ENCODE measurements around the gene WWOX. TPM values are rescaled to one million over a fixed set of nuclear protein-coding genes. Genes with fewer than 3 reads are reported as not detected.

The WWOX gene
- total RNA-seq, 4 donors from 2014 or later, result 135 to 209 (median 159) TPM

GRCh38 chr16:79067600-79067999 lies 968.1 kb downstream of the WWOX start:
- Histone ChIP-seq H3K4me1 (peaks cover 20 to 25% of the 10 kb centered on the region in 2 donors), H3K4me3 (replicated peaks in 1 of 3) (no peak overlapping the region), H3K27me3 (no peaks in the 10 kb centered on the region), H3K27ac (no peak overlapping the region), H3K36me3 (no peaks in the 10 kb centered on the region), H3K9me3 (no peaks in the 10 kb centered on the region)
- 87 to 96% methylated on average over 7 of the region's 7 CpGs for WGBS, 2 donors
- intact Hi-C loops (cut with DNase I), result no loop called here
- DNase-seq, result no peak
- TF ChIP-seq CTCF (IDR thresholded peaks at IDR 0.05), result no peak
- no peak for TF ChIP-seq POLR2A (IDR thresholded peaks at IDR 0.05)

- no peak for DNase-seq
- Histone ChIP-seq H3K27ac (peak overlapping the region in 1 of 3 donors; percentile 77), H3K4me1 (peaks cover 20 to 32% of the 10 kb centered on the region in 2 donors), H3K4me3 (replicated peaks in 1 of 3) (no peak overlapping the region), H3K36me3 (no peaks in the 10 kb centered on the region), H3K27me3 (no peaks in the 10 kb centered on the region), H3K9me3 (no peaks in the 10 kb centered on the region)
- intact Hi-C loops (cut with DNase I), result no loop called here
- TF ChIP-seq POLR2A (IDR thresholded peaks at IDR 0.05), result no peak
- TF ChIP-seq CTCF (IDR thresholded peaks at IDR 0.05), result no peak
- WGBS, 2 donors, result 94 to 95% methylated on average over 12 of the region's 12 CpGs
Measured at GRCh38 chr16:79069121-79069520, 969.7 kb downstream of the WWOX start.

DNA sequence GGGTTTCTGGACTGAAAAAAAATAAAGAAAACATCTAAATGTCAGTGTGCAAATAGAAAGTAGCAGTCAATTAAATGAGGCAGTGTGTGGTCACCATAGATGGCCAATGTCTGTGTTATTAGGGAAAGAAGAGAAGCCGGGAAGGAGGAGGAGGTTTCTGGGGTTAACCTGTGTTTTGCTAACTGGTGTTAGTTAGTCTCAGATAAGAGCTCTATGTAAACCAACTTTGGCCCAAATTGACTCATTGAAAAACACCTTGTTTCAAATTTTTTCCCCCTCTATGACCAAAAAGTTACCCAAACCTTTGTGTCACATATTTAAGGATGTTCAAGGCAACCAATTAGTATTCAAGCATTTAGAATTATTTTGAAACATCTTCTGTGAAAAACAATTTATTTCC lies 970.2 kb downstream of the WWOX start:
- Histone ChIP-seq H3K27ac (peak overlapping the region in 1 of 3 donors; percentile 77), H3K36me3 (no peaks in the 10 kb centered on the region), H3K9me3 (no peaks in the 10 kb centered on the region), H3K4me3 (replicated peaks in 1 of 3) (no peak overlapping the region), H3K4me1 (peaks cover 20 to 32% of the 10 kb centered on the region in 2 donors), H3K27me3 (no peaks in the 10 kb centered on the region)
- 79 to 87% methylated on average over 1 of the region's 1 CpG for WGBS, 2 donors
- no peak for DNase-seq
- no peak for TF ChIP-seq CTCF (IDR thresholded peaks at IDR 0.05)
- no peak for TF ChIP-seq POLR2A (IDR thresholded peaks at IDR 0.05)
- intact Hi-C loops (cut with DNase I), result no loop called here

GRCh38 chr16:79071424-79071823 lies 972.0 kb downstream of the WWOX start:
- DNase-seq, result peak; percentile 100
- intact Hi-C loops (cut with DNase I), result no loop called here
- TF ChIP-seq POLR2A (IDR thresholded peaks at IDR 0.05) (no peak), CTCF (IDR thresholded peaks at IDR 0.05) (no peak)
- Histone ChIP-seq H3K9me3 (no peaks in the 10 kb centered on the region), H3K36me3 (no peaks in the 10 kb centered on the region), H3K4me3 (replicated peaks in 1 of 3) (no peak overlapping the region), H3K27me3 (no peaks in the 10 kb centered on the region), H3K27ac (peak overlapping the region; percentile 60 to 88 (median 77)), H3K4me1 (peaks cover 20 to 32% of the 10 kb centered on the region in 2 donors)
- 28 to 32% methylated on average over 4 of the region's 4 CpGs for WGBS, 2 donors

GRCh38 chr16:79072517-79072916 lies 973.1 kb downstream of the WWOX start:
- no peaks in the 10 kb centered on the region for H3K9me3 ChIP-seq
- DNase-seq, result no peak
- H3K27ac ChIP-seq, result no peak overlapping the region
- intact Hi-C loops (cut with DNase I), result no loop called here
- 96 to 98% methylated on average over 4 of the region's 4 CpGs for WGBS, 2 donors
- no peaks in the 10 kb centered on the region for H3K36me3 ChIP-seq
- no peak overlapping the region for H3K4me3 ChIP-seq (replicated peaks in 1 of 3)
- TF ChIP-seq CTCF (IDR thresholded peaks at IDR 0.05) (no peak), POLR2A (IDR thresholded peaks at IDR 0.05) (no peak)
- no peaks in the 10 kb centered on the region for H3K27me3 ChIP-seq
- peaks cover 20 to 32% of the 10 kb centered on the region in 2 donors for H3K4me1 ChIP-seq

All from thyroid gland (tissue), 4 donors.